ENCODE data around the gene ARL14EP.

ARL14EP gene

GRCh38 chr11:30312243-30312642, 10.7 kb upstream of the ARL14EP start:
- TF ChIP-seq CTCF (IDR thresholded peaks at IDR 0.05; ENCODE audit: low read depth, low read length): no peak
- H3K4me3 ChIP-seq (ENCODE audit: low read depth, low read length): no peak overlapping the region

- TF ChIP-seq CTCF (IDR thresholded peaks at IDR 0.05; ENCODE audit: low read depth, low read length): no peak
These were observed 9.3 kb upstream of the ARL14EP start for GRCh38 chr11:30313580-30313979.

GRCh38 chr11:30314625-30315024, 8.3 kb upstream of the ARL14EP start:
- TF ChIP-seq CTCF (IDR thresholded peaks at IDR 0.05; ENCODE audit: low read depth, low read length): 0 out of 2 replicates have a peak, but pooled peaks have one; percentile 25
- H3K4me3 ChIP-seq (ENCODE audit: low read depth, low read length): no peak overlapping the region

More at GRCh38 chr11:30313580-30313979, 9.3 kb upstream of the ARL14EP start:
- H3K4me3 ChIP-seq (ENCODE audit: low read depth, low read length): no peak overlapping the region

- TF ChIP-seq CTCF (IDR thresholded peaks at IDR 0.05; ENCODE audit: low read depth, low read length): no peak
- H3K4me3 ChIP-seq (ENCODE audit: low read depth, low read length): no peak overlapping the region
These were observed 6.7 kb upstream of the ARL14EP start for GRCh38 chr11:30316237-30316636.

GRCh38 chr11:30317030-30317429, 5.9 kb upstream of the ARL14EP start:
- no peak overlapping the region for H3K4me3 ChIP-seq (ENCODE audit: low read depth, low read length)
- TF ChIP-seq CTCF (IDR thresholded peaks at IDR 0.05; ENCODE audit: low read depth, low read length): no peak

- no peak overlapping the region for H3K4me3 ChIP-seq (ENCODE audit: low read depth, low read length)
- no peak for TF ChIP-seq CTCF (IDR thresholded peaks at IDR 0.05; ENCODE audit: low read depth, low read length)
These were observed 1.6 kb upstream of the ARL14EP start for GRCh38 chr11:30321321-30321720.

GRCh38 chr11:30322191-30322590, 713 bp upstream of the ARL14EP start:
- H3K4me3 ChIP-seq (ENCODE audit: low read depth, low read length): no peak overlapping the region

More at GRCh38 chr11:30322191-30322590, 713 bp upstream of the ARL14EP start:
- TF ChIP-seq CTCF (IDR thresholded peaks at IDR 0.05; ENCODE audit: low read depth, low read length): no peak
